Tracheal epithelial cell (primary cell): ENCODE measurements around the gene SRPX. TPM values are rescaled to one million over a fixed set of nuclear protein-coding genes. Genes with fewer than 3 reads are reported as not detected.

ENCODE experiments used
- total RNA-seq: library from RNA; depleted of rRNA; stranded (reverse); fragments of >200 nt; gene quantifications from 2 replicates; pipeline ENCODE4 v1.2.1, GENCODE V29; 2014

The SRPX gene, protein sequence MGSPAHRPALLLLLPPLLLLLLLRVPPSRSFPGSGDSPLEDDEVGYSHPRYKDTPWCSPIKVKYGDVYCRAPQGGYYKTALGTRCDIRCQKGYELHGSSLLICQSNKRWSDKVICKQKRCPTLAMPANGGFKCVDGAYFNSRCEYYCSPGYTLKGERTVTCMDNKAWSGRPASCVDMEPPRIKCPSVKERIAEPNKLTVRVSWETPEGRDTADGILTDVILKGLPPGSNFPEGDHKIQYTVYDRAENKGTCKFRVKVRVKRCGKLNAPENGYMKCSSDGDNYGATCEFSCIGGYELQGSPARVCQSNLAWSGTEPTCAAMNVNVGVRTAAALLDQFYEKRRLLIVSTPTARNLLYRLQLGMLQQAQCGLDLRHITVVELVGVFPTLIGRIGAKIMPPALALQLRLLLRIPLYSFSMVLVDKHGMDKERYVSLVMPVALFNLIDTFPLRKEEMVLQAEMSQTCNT
- 1.9 and 21.7 TPM in 2 replicates for total RNA-seq

GRCh38 chrX:38220415-38221390, at the start of gene SRPX:
Gene SRPX, minus strand, starts transcription at chrX:38220871. Its CDS starts 79 bp downstream, at chrX:38220792.

Other genes with a start within 250 kb of the SRPX start
- gene SYTL5, start 214.3 kb downstream of the SRPX start, total RNA-seq: 0.48 and 3.6 TPM in 2 replicates
- 4.0 and 5.1 TPM in 2 replicates for gene RPGR, start 106.6 kb upstream of the SRPX start, total RNA-seq
- not detected in 2 replicates for gene OTC, start 131.7 kb upstream of the SRPX start, total RNA-seq